GM12873 (cell line): Measurements from ENCODE around the gene PLPPR3.

Experiments
- CTCF ChIP-seq: IDR thresholded peaks from 2 replicates; pipeline ENCODE4 v1.5.1; 2012; ENCODE audit warnings: low read depth, mild to moderate bottlenecking, moderate library complexity, low read length, control low read depth; ENCODE audit not compliant: insufficient read depth; ENCODE audit errors: missing control alignments

Gene PLPPR3

GRCh38 chr19:867301-867793 is 45.6 kb upstream of the PLPPR3 start:
- no peak for TF ChIP-seq CTCF

- TF ChIP-seq CTCF = no peak
These were observed 45.1 kb upstream of the PLPPR3 start for GRCh38 chr19:866769-867300.

GRCh38 chr19:863315-863620 is 41.5 kb upstream of the PLPPR3 start:
- TF ChIP-seq CTCF = no peak

- TF ChIP-seq CTCF = no peak
These were observed 41.0 kb upstream of the PLPPR3 start for GRCh38 chr19:862581-863314.

- no peak for TF ChIP-seq CTCF
These were observed 40.2 kb upstream of the PLPPR3 start for GRCh38 chr19:861756-862580.

GRCh38 chr19:861141-861755 is 39.5 kb upstream of the PLPPR3 start:
- TF ChIP-seq CTCF = no peak
